B cell (primary cell): Measurements from ENCODE around the gene ETV6.

Experiments used
- EZH2 ChIP-seq: IDR thresholded peaks from 2 replicates; pipeline ENCODE4 v1.6.1; 2012; ENCODE audit warnings: borderline replicate concordance, low read depth, mild to moderate bottlenecking, moderate library complexity, low read length; ENCODE audit not compliant: insufficient read depth, poor library complexity, severe bottlenecking
- TF ChIP-seq, protein P1 (sequence below): fragments of 200-600 bp; IDR thresholded peaks from one replicate; pipeline ENCODE4 v1.8.0; 2022; ENCODE audit warnings: antibody characterized with exemption, mild to moderate bottlenecking

- TF ChIP-seq, protein P1, sequence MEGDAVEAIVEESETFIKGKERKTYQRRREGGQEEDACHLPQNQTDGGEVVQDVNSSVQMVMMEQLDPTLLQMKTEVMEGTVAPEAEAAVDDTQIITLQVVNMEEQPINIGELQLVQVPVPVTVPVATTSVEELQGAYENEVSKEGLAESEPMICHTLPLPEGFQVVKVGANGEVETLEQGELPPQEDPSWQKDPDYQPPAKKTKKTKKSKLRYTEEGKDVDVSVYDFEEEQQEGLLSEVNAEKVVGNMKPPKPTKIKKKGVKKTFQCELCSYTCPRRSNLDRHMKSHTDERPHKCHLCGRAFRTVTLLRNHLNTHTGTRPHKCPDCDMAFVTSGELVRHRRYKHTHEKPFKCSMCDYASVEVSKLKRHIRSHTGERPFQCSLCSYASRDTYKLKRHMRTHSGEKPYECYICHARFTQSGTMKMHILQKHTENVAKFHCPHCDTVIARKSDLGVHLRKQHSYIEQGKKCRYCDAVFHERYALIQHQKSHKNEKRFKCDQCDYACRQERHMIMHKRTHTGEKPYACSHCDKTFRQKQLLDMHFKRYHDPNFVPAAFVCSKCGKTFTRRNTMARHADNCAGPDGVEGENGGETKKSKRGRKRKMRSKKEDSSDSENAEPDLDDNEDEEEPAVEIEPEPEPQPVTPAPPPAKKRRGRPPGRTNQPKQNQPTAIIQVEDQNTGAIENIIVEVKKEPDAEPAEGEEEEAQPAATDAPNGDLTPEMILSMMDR: no peak
- no peak for TF ChIP-seq EZH2
These were observed 182.6 kb downstream of the ETV6 start for GRCh38 chr12:11832093-11832492.
